Thoracic aorta (tissue), 2 donors: ENCODE measurements around the gene CLTB. TPM values are rescaled to one million over a fixed set of nuclear protein-coding genes. Genes with fewer than 3 reads are reported as not detected.

Experiments used
- ATAC-seq: fragments of 150-250 bp; one replicate; pipeline ENCODE4 v1.8.0; 2017; ENCODE audit warnings: low read depth; ENCODE audit not compliant: insufficient number of reproducible peaks, low FRiP score
- DNase-seq: peaks from one replicate; pipeline ENCODE4 v3.0.0-alpha.2; 2020; ENCODE audit warnings: low spot score
- H3K27ac ChIP-seq, 2 donors: fragments of 200-600 bp; sonication (generic); 1 replicate in 1 of 2; 2 replicates in 1 of 2; pipeline ENCODE4 v1.5.1; 2016; ENCODE audit warnings: mild to moderate bottlenecking in 2 of 2, moderate library complexity in 2 of 2
- H3K27me3 ChIP-seq: fragments of 200-600 bp; sonication (generic); replicated peaks from 2 replicates; pipeline ENCODE4 v1.6.0; 2016; ENCODE audit warnings: mild to moderate bottlenecking; ENCODE audit not compliant: insufficient read depth
- H3K36me3 ChIP-seq: fragments of 200-600 bp; sonication (generic); one replicate; pipeline ENCODE4 v1.5.1; 2016
- H3K4me1 ChIP-seq, 2 donors: fragments of 200-600 bp; sonication (generic); 1 replicate in 1 of 2; 2 replicates in 1 of 2; pipeline versions ENCODE4 v1.5.1 to v1.6.0; 2016; ENCODE audit warnings: low read depth in 2 of 2, mild to moderate bottlenecking in 1 of 2; ENCODE audit not compliant: control insufficient read depth in 1 of 2
- H3K4me3 ChIP-seq: fragments of 200-600 bp; sonication (generic); 2 replicates; pipeline ENCODE4 v1.5.1; 2016; ENCODE audit warnings: mild to moderate bottlenecking
- H3K9me3 ChIP-seq: fragments of 200-600 bp; sonication (generic); 2 replicates; pipeline ENCODE4 v1.5.1; 2016
- CTCF ChIP-seq: fragments of 200-600 bp; sonication (generic); IDR thresholded peaks from one replicate; pipeline ENCODE4 v1.5.1; 2019; ENCODE audit warnings: antibody characterized with exemption
- total RNA-seq, 2 donors: library from RNA; depleted of rRNA; stranded (reverse); fragments of >200 nt; gene quantifications; one replicate each; pipeline versions ENCODE4 v1.1.0 to v1.2.3, GENCODE V29; 2016

Gene CLTB
- total RNA-seq, 2 donors from 2014 or later, result 155 to 192 TPM

GRCh38 chr5:176353533-176353932 is 62.8 kb downstream of the CLTB start:
- Histone ChIP-seq H3K4me3 (no peak overlapping the region), H3K27ac (no peak overlapping the region), H3K36me3 (peaks cover 48% of the 10 kb centered on the region), H3K4me1 (no peaks in the 10 kb centered on the region), H3K27me3 (no peaks in the 10 kb centered on the region), H3K9me3 (no peaks in the 10 kb centered on the region)
- TF ChIP-seq CTCF, result no peak
- no peak for DNase-seq
- no peak for ATAC-seq

- no peak for TF ChIP-seq CTCF
- peaks cover 56% of the 10 kb centered on the region for H3K36me3 ChIP-seq
- no peak for ATAC-seq
These were observed 64.0 kb downstream of the CLTB start for GRCh38 chr5:176352116-176352878.

GRCh38 chr5:176350416-176350815 is 65.9 kb downstream of the CLTB start:
- DNase-seq (no peak), ATAC-seq (no peak)
- Histone ChIP-seq H3K9me3 (no peaks in the 10 kb centered on the region), H3K27me3 (no peaks in the 10 kb centered on the region), H3K4me3 (no peak overlapping the region), H3K27ac (no peak overlapping the region), H3K36me3 (peaks cover 67% of the 10 kb centered on the region), H3K4me1 (no peaks in the 10 kb centered on the region)
- no peak for TF ChIP-seq CTCF

More at GRCh38 chr5:176352116-176352878, 64.0 kb downstream of the CLTB start:
- Histone ChIP-seq H3K4me3 (no peak overlapping the region), H3K27me3 (no peaks in the 10 kb centered on the region), H3K9me3 (no peaks in the 10 kb centered on the region), H3K27ac (no peak overlapping the region), H3K4me1 (no peaks in the 10 kb centered on the region)
- no peak for DNase-seq

GRCh38 chr5:176342766-176343458 is 73.4 kb downstream of the CLTB start:
- no peaks in the 10 kb centered on the region for H3K9me3 ChIP-seq
- no peak overlapping the region for H3K4me3 ChIP-seq
- no peaks in the 10 kb centered on the region for H3K4me1 ChIP-seq
- H3K27me3 ChIP-seq, result no peaks in the 10 kb centered on the region
- DNase-seq (no peak), ATAC-seq (no peak)
- TF ChIP-seq CTCF, result no peak
- no peak overlapping the region for H3K27ac ChIP-seq
- H3K36me3 ChIP-seq, result peaks cover 25% of the 10 kb centered on the region

Other genes with a start within 250 kb of the CLTB start
- 10 to 100 TPM; 17.7 to 20.3 TPM for gene SIMC1, start 178.1 kb downstream of the CLTB start, total RNA-seq
- gene KIAA1191, start 54.8 kb downstream of the CLTB start, total RNA-seq, result 100 to 1,000 TPM in 1 of 2 donors, 10 to 100 TPM in 1; 95.9 to 154 TPM
- 10 to 100 TPM; 10.4 to 14.8 TPM for gene ARL10, start 51.1 kb downstream of the CLTB start, total RNA-seq
- gene NOP16, start 27.9 kb downstream of the CLTB start, total RNA-seq, result 10 to 100 TPM in 1 of 2 donors, 1 to 10 TPM in 1; 6.3 to 12.6 TPM
- 10 to 100 TPM; 45.2 to 57.5 TPM for gene HIGD2A, start 27.8 kb downstream of the CLTB start, total RNA-seq
- gene FAF2, start 31.8 kb upstream of the CLTB start, total RNA-seq, result 10 to 100 TPM; 23.0 to 31.2 TPM
- 10 to 100 TPM; 11.1 to 14.7 TPM for gene RNF44, start 120.9 kb upstream of the CLTB start, total RNA-seq
- not detected for gene CDHR2, start 132.8 kb upstream of the CLTB start, total RNA-seq
- 1 to 10 TPM in 1 of 2 donors, under 1 TPM in 1; 0.27 to 2.0 TPM for gene GPRIN1, start 193.6 kb upstream of the CLTB start, total RNA-seq
- not detected for gene SNCB, start 214.0 kb upstream of the CLTB start, total RNA-seq
- not detected for gene EIF4E1B, start 214.1 kb upstream of the CLTB start, total RNA-seq
- 10 to 100 TPM; 20.6 to 25.0 TPM for gene TSPAN17, start 230.9 kb upstream of the CLTB start, total RNA-seq